ENCODE data around the gene CCDC3.

DNA sequence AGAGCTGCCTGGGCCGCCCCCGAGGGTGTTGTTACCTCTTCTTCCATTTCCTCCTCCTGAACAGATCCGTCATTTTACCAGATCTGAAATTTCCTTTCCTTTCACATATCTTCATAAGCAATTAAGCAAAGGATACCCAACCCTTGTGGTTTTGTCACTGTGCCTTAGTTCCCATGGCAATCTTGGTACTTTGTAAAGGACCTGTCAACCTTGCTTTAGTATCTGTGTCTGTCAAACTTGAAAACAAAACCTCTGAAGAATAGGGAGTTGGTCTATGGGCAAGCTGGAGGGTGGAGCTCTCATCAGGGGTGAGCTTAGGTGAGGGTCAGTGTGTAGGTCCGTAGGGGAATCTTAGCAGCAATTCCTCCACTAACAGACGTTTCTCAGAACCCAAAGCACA is 25.4 kb upstream of the CCDC3 start:
- TF ChIP-seq, protein P1, sequence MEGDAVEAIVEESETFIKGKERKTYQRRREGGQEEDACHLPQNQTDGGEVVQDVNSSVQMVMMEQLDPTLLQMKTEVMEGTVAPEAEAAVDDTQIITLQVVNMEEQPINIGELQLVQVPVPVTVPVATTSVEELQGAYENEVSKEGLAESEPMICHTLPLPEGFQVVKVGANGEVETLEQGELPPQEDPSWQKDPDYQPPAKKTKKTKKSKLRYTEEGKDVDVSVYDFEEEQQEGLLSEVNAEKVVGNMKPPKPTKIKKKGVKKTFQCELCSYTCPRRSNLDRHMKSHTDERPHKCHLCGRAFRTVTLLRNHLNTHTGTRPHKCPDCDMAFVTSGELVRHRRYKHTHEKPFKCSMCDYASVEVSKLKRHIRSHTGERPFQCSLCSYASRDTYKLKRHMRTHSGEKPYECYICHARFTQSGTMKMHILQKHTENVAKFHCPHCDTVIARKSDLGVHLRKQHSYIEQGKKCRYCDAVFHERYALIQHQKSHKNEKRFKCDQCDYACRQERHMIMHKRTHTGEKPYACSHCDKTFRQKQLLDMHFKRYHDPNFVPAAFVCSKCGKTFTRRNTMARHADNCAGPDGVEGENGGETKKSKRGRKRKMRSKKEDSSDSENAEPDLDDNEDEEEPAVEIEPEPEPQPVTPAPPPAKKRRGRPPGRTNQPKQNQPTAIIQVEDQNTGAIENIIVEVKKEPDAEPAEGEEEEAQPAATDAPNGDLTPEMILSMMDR (IDR thresholded peaks at IDR 0.05), result no peak
- no peak for TF ChIP-seq POLR2A (IDR thresholded peaks at IDR 0.05)
